H9 (cell line): Measurements from ENCODE around the gene CAVIN1. TPM values are rescaled to one million over a fixed set of nuclear protein-coding genes. Genes with fewer than 3 reads are reported as not detected.

Source experiments
- DNase-seq: peaks from one replicate; pipeline ENCODE4 v3.0.0-alpha.2; 2017
- H2AFZ ChIP-seq: one replicate; pipeline ENCODE4 v1.6.1; 2013; ENCODE audit warnings: mild to moderate bottlenecking, low read length, control low read depth, moderate library complexity
- H2AK5ac ChIP-seq: 2 replicates; pipeline ENCODE4 v1.6.1; 2013; ENCODE audit warnings: low read length, control low read depth, mixed read lengths; ENCODE audit not compliant: insufficient read length
- H2BK120ac ChIP-seq: one replicate; pipeline ENCODE4 v1.6.1; 2013; ENCODE audit warnings: low read depth, mild to moderate bottlenecking, low read length, control low read depth, inconsistent platforms; ENCODE audit not compliant: poor library complexity, severe bottlenecking
- H2BK12ac ChIP-seq: 2 replicates; pipeline ENCODE4 v1.6.1; 2013; ENCODE audit warnings: low read length, control low read depth, mixed read lengths, low read depth; ENCODE audit not compliant: insufficient read length
- H2BK15ac ChIP-seq: 2 replicates; pipeline ENCODE4 v1.6.1; 2013; ENCODE audit warnings: low read depth, low read length, control low read depth
- H2BK20ac ChIP-seq: one replicate; pipeline ENCODE4 v1.6.1; 2013; ENCODE audit warnings: low read depth, mild to moderate bottlenecking, low read length, control low read depth, inconsistent platforms; ENCODE audit not compliant: poor library complexity, severe bottlenecking
- H2BK5ac ChIP-seq: 2 replicates; pipeline ENCODE4 v1.6.1; 2013; ENCODE audit warnings: low read length, control low read depth, mixed read lengths; ENCODE audit not compliant: insufficient read length
- H3K14ac ChIP-seq: 2 replicates; pipeline ENCODE4 v1.6.1; 2013; ENCODE audit warnings: low read length, control low read depth; ENCODE audit not compliant: insufficient read depth
- H3K18ac ChIP-seq: 2 replicates; pipeline ENCODE4 v1.6.1; 2013; ENCODE audit warnings: low read depth, mild to moderate bottlenecking, mixed read lengths, low read length, control low read depth; ENCODE audit not compliant: insufficient read length
- H3K23ac ChIP-seq: 2 replicates; pipeline ENCODE4 v1.6.1; 2013; ENCODE audit warnings: low read length, control low read depth, mixed read lengths, low read depth; ENCODE audit not compliant: insufficient read length
- H3K23me2 ChIP-seq: 2 replicates; pipeline ENCODE4 v1.6.1; 2013; ENCODE audit warnings: low read depth, mild to moderate bottlenecking, mixed read lengths, low read length, control low read depth; ENCODE audit not compliant: insufficient read length, poor library complexity, severe bottlenecking
- H3K27ac ChIP-seq: 2 replicates; pipeline ENCODE4 v1.5.1; 2013; ENCODE audit warnings: low read length, control low read depth, mixed read lengths, low read depth; ENCODE audit not compliant: insufficient read length
- H3K27me3 ChIP-seq: 2 replicates; pipeline ENCODE4 v1.6.1; 2013; ENCODE audit warnings: low read length, control low read depth, inconsistent platforms; ENCODE audit not compliant: insufficient read depth
- H3K4ac ChIP-seq: 2 replicates; pipeline ENCODE4 v1.6.1; 2013; ENCODE audit warnings: low read depth, mild to moderate bottlenecking, control low read depth, inconsistent platforms, low read length, moderate library complexity
- H3K4me1 ChIP-seq: 2 replicates; pipeline ENCODE4 v1.6.1; 2013; ENCODE audit warnings: low read length, control low read depth, inconsistent platforms; ENCODE audit not compliant: insufficient read depth
- H3K4me2 ChIP-seq: 2 replicates; pipeline ENCODE4 v1.6.1; 2013; ENCODE audit warnings: low read length, control low read depth, mixed read lengths; ENCODE audit not compliant: insufficient read length, insufficient read depth
- H3K56ac ChIP-seq: 2 replicates; pipeline ENCODE4 v1.6.1; 2013; ENCODE audit warnings: low read depth, mild to moderate bottlenecking, mixed read lengths, low read length, control low read depth; ENCODE audit not compliant: insufficient read length
- H3K79me1 ChIP-seq: 2 replicates; pipeline ENCODE4 v1.6.1; 2013; ENCODE audit warnings: low read depth, mild to moderate bottlenecking, moderate library complexity, low read length, control low read depth, inconsistent platforms; ENCODE audit not compliant: insufficient read depth, poor library complexity, severe bottlenecking
- H3K79me2 ChIP-seq: 2 replicates; pipeline ENCODE4 v1.6.1; 2013; ENCODE audit warnings: low read length, control low read depth, inconsistent platforms; ENCODE audit not compliant: insufficient read depth
- H3K9ac ChIP-seq: 2 replicates; pipeline ENCODE4 v1.6.1; 2013; ENCODE audit warnings: low read length, control low read depth, mixed read lengths; ENCODE audit not compliant: insufficient read length; ENCODE audit errors: extremely low read depth
- H3K9me3 ChIP-seq: one replicate; pipeline ENCODE4 v1.6.1; 2013; ENCODE audit warnings: low read depth, low read length, inconsistent platforms; ENCODE audit not compliant: control insufficient read depth
- H3T11ph ChIP-seq: one replicate; pipeline ENCODE4 v1.6.1; 2013; ENCODE audit warnings: mild to moderate bottlenecking, low read length, control low read depth, inconsistent platforms
- H4K20me1 ChIP-seq: one replicate; pipeline ENCODE4 v1.6.1; 2013; ENCODE audit not compliant: control insufficient read depth, insufficient read length, insufficient read depth
- H4K5ac ChIP-seq: 2 replicates; pipeline ENCODE4 v1.6.1; 2013; ENCODE audit warnings: low read depth, mild to moderate bottlenecking, mixed read lengths, low read length, control low read depth; ENCODE audit not compliant: insufficient read length
- H4K8ac ChIP-seq: replicated peaks from 2 replicates; pipeline ENCODE4 v1.6.1; 2013; ENCODE audit warnings: low read length, control low read depth, mixed read lengths, low read depth; ENCODE audit not compliant: insufficient read length
- H4K91ac ChIP-seq: 2 replicates; pipeline ENCODE4 v1.6.1; 2013; ENCODE audit warnings: low read depth, mild to moderate bottlenecking, moderate library complexity, mixed read lengths, low read length, control low read depth; ENCODE audit not compliant: insufficient read length
- H3K27ac Mint-ChIP-seq, 3 experiments: 2 replicates in 2 of 3; 3 replicates in 1 of 3; pipeline ENCODE4 v1.8.0; 2020 to 2021; ENCODE audit warnings: mixed read lengths in 3 of 3, mild to moderate bottlenecking in 1 of 3, moderate library complexity in 1 of 3
- H3K27me3 Mint-ChIP-seq: 2 replicates; pipeline ENCODE4 v1.8.0; 2021; ENCODE audit warnings: low read depth, mild to moderate bottlenecking, moderate library complexity, mixed read lengths
- H3K36me3 Mint-ChIP-seq, 3 experiments: 2 replicates in 2 of 3; 3 replicates in 1 of 3; pipeline ENCODE4 v1.8.0; 2020 to 2021; ENCODE audit warnings: low read depth in 3 of 3, mixed read lengths in 3 of 3; ENCODE audit not compliant: insufficient read depth in 1 of 3
- H3K4me1 Mint-ChIP-seq, 2 experiments: 2 replicates each; pipeline ENCODE4 v1.8.0; 2020; ENCODE audit warnings: mixed read lengths in 2 of 2
- H3K4me3 Mint-ChIP-seq, 2 experiments: 2 replicates in 1 of 2; 3 replicates in 1 of 2; pipeline ENCODE4 v1.8.0; 2020 to 2021; ENCODE audit warnings: mild to moderate bottlenecking in 2 of 2, mixed read lengths in 2 of 2, moderate library complexity in 1 of 2
- H3K9me3 Mint-ChIP-seq, 2 experiments: 2 replicates in 1 of 2; 3 replicates in 1 of 2; pipeline ENCODE4 v1.8.0; 2020; ENCODE audit warnings: mild to moderate bottlenecking in 2 of 2, mixed read lengths in 2 of 2, moderate library complexity in 1 of 2
- CTCF ChIP-seq: fragments of 200-600 bp; sonication (generic); conservative IDR thresholded peaks from 3 replicates; pipeline ENCODE4 v1.8.0; 2021; ENCODE audit warnings: antibody characterized with exemption, mild to moderate bottlenecking
- WGBS: extraction: QIAGEN DNeasy Blood & Tissue Kit; methylation state at CpG from one replicate; pipeline ENCODE4 v1.1.7; 2013; ENCODE audit warnings: missing lambda C conversion rate, low lambda C conversion rate, mixed read lengths; ENCODE audit not compliant: insufficient read length; ENCODE audit errors: extremely low coverage; 5-methylcytosine and 5-hydroxymethylcytosine counted together
- total RNA-seq: library from RNA; stranded (reverse); gene quantifications from 2 replicates; pipeline ENCODE4 v1.2.1, GENCODE V29; 2021

Gene CAVIN1
- total RNA-seq, 1 experiment from 2014 or later: 65.2 TPM

GRCh38 chr17:42394838-42395237 is 28.2 kb downstream of the CAVIN1 start:
- Histone ChIP-seq H3K4me1 (no peaks in the 10 kb centered on the region), H2AFZ (no peak overlapping the region), H4K5ac (no peak overlapping the region), H3K9me3 (no peaks in the 10 kb centered on the region), H3K27ac (no peak overlapping the region), H2AK5ac (no peak overlapping the region), H3K27me3 (no peaks in the 10 kb centered on the region), H2BK12ac (no peak overlapping the region), H3K14ac (no peak overlapping the region), H3K23me2 (no peaks in the 10 kb centered on the region), H3K79me2 (no peaks in the 10 kb centered on the region), H2BK15ac (no peak overlapping the region), H3T11ph (no peak overlapping the region), H3K4me2 (no peak overlapping the region), H4K91ac (no peak overlapping the region), H3K9ac (no peak overlapping the region), H3K18ac (no peak overlapping the region), H4K8ac (no peak overlapping the region), H2BK5ac (no peak overlapping the region), H3K4ac (no peak overlapping the region), H3K23ac (no peak overlapping the region), H4K20me1 (no peaks in the 10 kb centered on the region), H3K79me1 (no peaks in the 10 kb centered on the region), H2BK120ac (no peak overlapping the region), H2BK20ac (no peak overlapping the region), H3K56ac (no peak overlapping the region)
- Mint-ChIP-seq H3K9me3 (no peaks in the 10 kb centered on the region; a peak in 1 of 5 replicates), H3K36me3 (no peaks in the 10 kb centered on the region), H3K4me1 (peaks cover 20 to 21% of the 10 kb centered on the region in 2 experiments), H3K4me3 (no peak overlapping the region; a peak in 1 of 5 replicates), H3K27ac (peak overlapping the region in 1 of 3 experiments; percentile 57; a peak in 1 of 7 replicates), H3K27me3 (no peaks in the 10 kb centered on the region; the same call in 1 of the 2 replicates)
- no CpG with 5 or more reads among the region's 4 CpGs for WGBS
- no peak for DNase-seq
- TF ChIP-seq CTCF: no peak
